Ishikawa (cell line): ENCODE data around the gene SETD6.

Source experiments
- CEBPB ChIP-seq: IDR thresholded peaks from 2 replicates; pipeline ENCODE4 v1.6.1; 2012
- CREB1 ChIP-seq: IDR thresholded peaks from 2 replicates; pipeline ENCODE4 v1.6.1; 2012; ENCODE audit warnings: low read depth
- EGR1 ChIP-seq: IDR thresholded peaks from 2 replicates; pipeline ENCODE4 v1.6.1; 2012
- EP300 ChIP-seq: IDR thresholded peaks from 2 replicates; pipeline ENCODE4 v1.6.1; 2012; ENCODE audit warnings: borderline replicate concordance
- FOXM1 ChIP-seq: IDR thresholded peaks from 2 replicates; pipeline ENCODE4 v1.6.1; 2012; ENCODE audit warnings: low read depth, borderline replicate concordance
- MAX ChIP-seq: IDR thresholded peaks from 2 replicates; pipeline ENCODE4 v1.6.1; 2012
- NFIC ChIP-seq: IDR thresholded peaks from 2 replicates; pipeline ENCODE4 v1.6.1; 2012
- RAD21 ChIP-seq: IDR thresholded peaks from 2 replicates; pipeline ENCODE4 v1.6.1; 2012; ENCODE audit warnings: low read depth
- REST ChIP-seq: IDR thresholded peaks from 2 replicates; pipeline ENCODE4 v1.6.1; 2012; ENCODE audit warnings: low read depth, mild to moderate bottlenecking
- TAF1 ChIP-seq: IDR thresholded peaks from 2 replicates; pipeline ENCODE4 v1.6.1; 2012; ENCODE audit warnings: low read depth, mild to moderate bottlenecking
- TCF12 ChIP-seq: IDR thresholded peaks from 2 replicates; pipeline ENCODE4 v1.6.1; 2012; ENCODE audit warnings: low read depth
- TEAD4 ChIP-seq: IDR thresholded peaks from 2 replicates; pipeline ENCODE4 v1.6.1; 2012
- USF1 ChIP-seq: IDR thresholded peaks from 2 replicates; pipeline ENCODE4 v1.6.1; 2012
- YY1 ChIP-seq: IDR thresholded peaks from 2 replicates; pipeline ENCODE4 v1.6.1; 2012; ENCODE audit warnings: low read depth
- ZBTB7A ChIP-seq: IDR thresholded peaks from 2 replicates; pipeline ENCODE4 v1.6.1; 2012; ENCODE audit warnings: low read depth

The SETD6 gene

GRCh38 chr16:58485184-58485887, 30.0 kb upstream of the SETD6 start:
- TF ChIP-seq MAX (no peak), RAD21 (no peak), TCF12 (no peak), NFIC (no peak), CREB1 (no peak), TEAD4 (no peak), TAF1 (no peak), CEBPB (no peak), REST (no peak), YY1 (no peak), USF1 (no peak), ZBTB7A (no peak), EGR1 (no peak), FOXM1 (no peak), EP300 (no peak)

GRCh38 chr16:58487566-58488351, 27.6 kb upstream of the SETD6 start:
- TF ChIP-seq TEAD4: no peak
- peak; percentile 55 for TF ChIP-seq MAX
- TF ChIP-seq RAD21: peak; percentile 93

- no peak for TF ChIP-seq FOXM1
- no peak for TF ChIP-seq TCF12
Observed at GRCh38 chr16:58488531-58488930, 26.8 kb upstream of the SETD6 start.

GRCh38 chr16:58490065-58490464, 25.3 kb upstream of the SETD6 start:
- TF ChIP-seq CREB1 (no peak), USF1 (no peak), YY1 (no peak), REST (no peak), ZBTB7A (no peak), TAF1 (no peak), TEAD4 (no peak), EP300 (no peak), CEBPB (no peak), TCF12 (no peak)

GRCh38 chr16:58492066-58492465, 23.3 kb upstream of the SETD6 start:
- TF ChIP-seq CREB1 (no peak), ZBTB7A (no peak), REST (no peak), NFIC (no peak), USF1 (no peak), MAX (no peak), CEBPB (no peak), YY1 (no peak), EGR1 (no peak), TAF1 (no peak), EP300 (no peak), TCF12 (no peak), FOXM1 (no peak), TEAD4 (no peak), RAD21 (no peak)
